NT2/D1 (cell line): ENCODE results near the gene RPUSD1.

Experiments used
- DNase-seq: peaks from one replicate; pipeline ENCODE4 v3.0.0-alpha.2; 2011; ENCODE audit warnings: low read depth, low spot score
- H3K27me3 ChIP-seq: 2 replicates; pipeline ENCODE4 v1.6.0; 2011; ENCODE audit warnings: mild to moderate bottlenecking; ENCODE audit not compliant: insufficient read length, insufficient read depth
- H3K36me3 ChIP-seq: 2 replicates; pipeline ENCODE4 v1.6.1; 2011; ENCODE audit warnings: mild to moderate bottlenecking, low read length, mixed read lengths; ENCODE audit not compliant: insufficient read depth, insufficient read length
- H3K4me1 ChIP-seq: 2 replicates; pipeline ENCODE4 v1.5.1; 2011; ENCODE audit not compliant: insufficient read depth, insufficient read length
- H3K4me3 ChIP-seq: 2 replicates; pipeline ENCODE4 v1.5.1; 2011; ENCODE audit warnings: low read depth; ENCODE audit not compliant: insufficient read length
- H3K9ac ChIP-seq: 2 replicates; pipeline ENCODE4 v1.6.0; 2011; ENCODE audit warnings: low read depth; ENCODE audit not compliant: insufficient read length
- H3K9me3 ChIP-seq: 2 replicates; pipeline ENCODE4 v1.5.1; 2011; ENCODE audit warnings: mild to moderate bottlenecking, low read length; ENCODE audit not compliant: insufficient read depth
- SUZ12 ChIP-seq: IDR thresholded peaks from 2 replicates; pipeline ENCODE4 v1.6.1; 2011; ENCODE audit not compliant: insufficient read length, insufficient read depth; ENCODE audit errors: extremely low read depth
- YY1 ChIP-seq: IDR thresholded peaks from 2 replicates; pipeline ENCODE4 v1.6.1; 2011; ENCODE audit not compliant: insufficient read length, insufficient read depth
- ZNF274 ChIP-seq: IDR thresholded peaks from 2 replicates; pipeline ENCODE4 v1.6.1; 2011; ENCODE audit warnings: mild to moderate bottlenecking, low read depth, low read length

Gene RPUSD1

GRCh38 chr16:797120-797420 is 8.9 kb upstream of the RPUSD1 start:
- peaks cover 30% of the 10 kb centered on the region for H3K4me1 ChIP-seq
- H3K27me3 ChIP-seq = peaks cover 23% of the 10 kb centered on the region
- no peak overlapping the region for H3K9ac ChIP-seq
- DNase-seq = no peak
- peaks cover 59% of the 10 kb centered on the region for H3K36me3 ChIP-seq
- H3K9me3 ChIP-seq = no peaks in the 10 kb centered on the region
- H3K4me3 ChIP-seq = no peak overlapping the region
- TF ChIP-seq ZNF274 = no peak
- TF ChIP-seq SUZ12 = no peak
- TF ChIP-seq YY1 = no peak

GRCh38 chr16:796296-797119 is 8.3 kb upstream of the RPUSD1 start:
- H3K4me3 ChIP-seq = no peak overlapping the region
- no peak for TF ChIP-seq YY1
- TF ChIP-seq ZNF274 = no peak
- no peak for TF ChIP-seq SUZ12
- DNase-seq = no peak
- peaks cover 29% of the 10 kb centered on the region for H3K4me1 ChIP-seq
- peaks cover 17% of the 10 kb centered on the region for H3K27me3 ChIP-seq
- no peak overlapping the region for H3K9ac ChIP-seq
- H3K36me3 ChIP-seq = peaks cover 64% of the 10 kb centered on the region
- no peaks in the 10 kb centered on the region for H3K9me3 ChIP-seq

GRCh38 chr16:795580-796229 is 7.5 kb upstream of the RPUSD1 start:
- Histone ChIP-seq H3K4me3 (no peak overlapping the region), H3K27me3 (peaks cover 9% of the 10 kb centered on the region), H3K36me3 (peaks cover 72% of the 10 kb centered on the region), H3K9me3 (no peaks in the 10 kb centered on the region), H3K9ac (no peak overlapping the region), H3K4me1 (peaks cover 22% of the 10 kb centered on the region)
- no peak for DNase-seq
- TF ChIP-seq SUZ12 = no peak
- no peak for TF ChIP-seq ZNF274
- no peak for TF ChIP-seq YY1

- Histone ChIP-seq H3K4me3 (no peak overlapping the region), H3K36me3 (peaks cover 80% of the 10 kb centered on the region), H3K4me1 (peaks cover 18% of the 10 kb centered on the region), H3K9me3 (no peaks in the 10 kb centered on the region), H3K9ac (peak overlapping the region; percentile 42), H3K27me3 (peaks cover 2% of the 10 kb centered on the region)
- TF ChIP-seq SUZ12 (no peak), ZNF274 (no peak)
- no peak for DNase-seq
Measured at GRCh38 chr16:794853-795466, 6.8 kb upstream of the RPUSD1 start.

GRCh38 chr16:794091-794822 is 6.1 kb upstream of the RPUSD1 start:
- H3K27me3 ChIP-seq = no peaks in the 10 kb centered on the region
- peaks cover 24% of the 10 kb centered on the region for H3K4me1 ChIP-seq
- no peak overlapping the region for H3K4me3 ChIP-seq
- DNase-seq = no peak
- H3K9me3 ChIP-seq = no peaks in the 10 kb centered on the region
- peaks cover 87% of the 10 kb centered on the region for H3K36me3 ChIP-seq
- peak overlapping the region; percentile 42 for H3K9ac ChIP-seq
- TF ChIP-seq ZNF274 (no peak), YY1 (no peak)

- Histone ChIP-seq H3K36me3 (peaks cover 85% of the 10 kb centered on the region), H3K9me3 (no peaks in the 10 kb centered on the region), H3K9ac (no peak overlapping the region)
Measured at GRCh38 chr16:793414-793813, 5.2 kb upstream of the RPUSD1 start.

GRCh38 chr16:792221-792995 is 4.2 kb upstream of the RPUSD1 start:
- H3K9ac ChIP-seq = no peak overlapping the region
- peaks cover 24% of the 10 kb centered on the region for H3K4me1 ChIP-seq
- H3K36me3 ChIP-seq = peaks cover 79% of the 10 kb centered on the region
- no peaks in the 10 kb centered on the region for H3K27me3 ChIP-seq
- DNase-seq = no peak
- H3K9me3 ChIP-seq = no peaks in the 10 kb centered on the region
- TF ChIP-seq YY1 (no peak), ZNF274 (no peak), SUZ12 (no peak)
- H3K4me3 ChIP-seq = no peak overlapping the region

More at GRCh38 chr16:793414-793813, 5.2 kb upstream of the RPUSD1 start:
- H3K4me1 ChIP-seq = peaks cover 24% of the 10 kb centered on the region
- no peak overlapping the region for H3K4me3 ChIP-seq
- no peaks in the 10 kb centered on the region for H3K27me3 ChIP-seq
- no peak for DNase-seq
- TF ChIP-seq ZNF274 (no peak), YY1 (no peak), SUZ12 (no peak)
